ENCODE measurements around the gene ERLEC1. TPM values are rescaled to one million over a fixed set of nuclear protein-coding genes. Genes with fewer than 3 reads are reported as not detected.
A peak's percentile ranks its signal among the peaks of the same experiment; 100 is the strongest.

The ERLEC1 gene
- total RNA-seq, 6 experiments from 2014 or later, result 18.0 to 40.0 (median 22.1) TPM

DNA sequence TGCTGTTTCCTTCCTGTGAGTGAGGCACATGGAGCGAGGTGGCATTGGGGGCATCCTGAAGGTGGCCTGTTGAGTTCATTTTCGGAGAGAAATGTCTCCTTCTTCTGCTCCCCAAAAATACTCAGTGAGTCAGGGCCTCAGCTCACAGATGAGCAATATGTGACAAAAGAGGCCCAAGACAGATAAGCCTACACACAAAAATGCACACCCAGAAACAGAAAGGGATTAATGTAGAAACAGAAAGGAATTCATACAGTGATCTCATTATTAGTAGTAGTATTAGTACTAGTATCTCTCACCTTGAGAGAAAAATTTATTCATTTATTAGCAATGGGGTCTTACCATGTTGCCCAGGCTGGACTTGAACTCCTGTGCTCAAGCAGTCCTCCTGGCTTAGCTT, 67.8 kb downstream of the ERLEC1 start:
- Histone ChIP-seq H3K4me3 (no peak overlapping the region), H3K27me3 (no peaks in the 10 kb centered on the region), H3K4me1 (peaks cover 0 to 20% (median 3%) of the 10 kb centered on the region in 4 donors), H3K27ac (no peak overlapping the region), H3K9me3 (no peaks in the 10 kb centered on the region), H3K36me3 (no peaks in the 10 kb centered on the region)
- intact Hi-C loops (cut with DNase I), result no loop called here
- DNase-seq (no peak), ATAC-seq (no peak)
- TF ChIP-seq POLR2A (IDR thresholded peaks at IDR 0.05), result no peak
- TF ChIP-seq, protein P1, sequence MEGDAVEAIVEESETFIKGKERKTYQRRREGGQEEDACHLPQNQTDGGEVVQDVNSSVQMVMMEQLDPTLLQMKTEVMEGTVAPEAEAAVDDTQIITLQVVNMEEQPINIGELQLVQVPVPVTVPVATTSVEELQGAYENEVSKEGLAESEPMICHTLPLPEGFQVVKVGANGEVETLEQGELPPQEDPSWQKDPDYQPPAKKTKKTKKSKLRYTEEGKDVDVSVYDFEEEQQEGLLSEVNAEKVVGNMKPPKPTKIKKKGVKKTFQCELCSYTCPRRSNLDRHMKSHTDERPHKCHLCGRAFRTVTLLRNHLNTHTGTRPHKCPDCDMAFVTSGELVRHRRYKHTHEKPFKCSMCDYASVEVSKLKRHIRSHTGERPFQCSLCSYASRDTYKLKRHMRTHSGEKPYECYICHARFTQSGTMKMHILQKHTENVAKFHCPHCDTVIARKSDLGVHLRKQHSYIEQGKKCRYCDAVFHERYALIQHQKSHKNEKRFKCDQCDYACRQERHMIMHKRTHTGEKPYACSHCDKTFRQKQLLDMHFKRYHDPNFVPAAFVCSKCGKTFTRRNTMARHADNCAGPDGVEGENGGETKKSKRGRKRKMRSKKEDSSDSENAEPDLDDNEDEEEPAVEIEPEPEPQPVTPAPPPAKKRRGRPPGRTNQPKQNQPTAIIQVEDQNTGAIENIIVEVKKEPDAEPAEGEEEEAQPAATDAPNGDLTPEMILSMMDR (IDR thresholded peaks at IDR 0.05), result no peak
- no CpG with 5 or more reads among the region's 2 CpGs for WGBS (ENCODE audit: insufficient coverage, low coverage, low lambda C conversion rate, missing lambda C conversion rate)

DNA sequence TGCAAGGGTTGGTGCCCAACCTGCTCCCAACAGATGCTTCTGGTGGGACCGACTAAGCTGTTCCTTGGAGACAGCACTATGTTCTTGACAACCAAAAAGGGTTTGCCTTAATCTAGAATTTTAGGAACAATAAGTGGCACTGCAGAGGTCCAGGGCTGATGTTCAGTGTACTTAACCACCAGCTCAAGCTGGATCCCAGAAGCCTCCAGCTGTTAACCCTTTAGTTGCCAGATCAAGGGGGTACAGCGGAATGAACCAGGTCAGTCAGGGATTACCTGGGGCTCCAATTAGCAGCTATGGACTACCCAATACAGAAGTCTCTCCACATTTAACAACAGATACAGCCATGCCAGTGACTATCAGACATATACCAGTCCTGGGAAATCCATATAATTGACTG, 69.4 kb downstream of the ERLEC1 start:
- intact Hi-C loops (cut with DNase I), result no loop called here
- Histone ChIP-seq H3K36me3 (no peaks in the 10 kb centered on the region), H3K9me3 (no peaks in the 10 kb centered on the region), H3K27me3 (no peaks in the 10 kb centered on the region), H3K4me3 (no peak overlapping the region), H3K4me1 (peaks cover 0 to 12% (median 2%) of the 10 kb centered on the region in 4 donors), H3K27ac (no peak overlapping the region)
- ATAC-seq (no peak), DNase-seq (no peak)
- 85% methylated on average over 2 of the region's 2 CpGs for WGBS (ENCODE audit: insufficient coverage, low coverage, low lambda C conversion rate, missing lambda C conversion rate)
- TF ChIP-seq POLR2A (IDR thresholded peaks at IDR 0.05), result no peak
- TF ChIP-seq, protein P1 (IDR thresholded peaks at IDR 0.05), result no peak

GRCh38 chr2:53859206-53860181, 72.7 kb downstream of the ERLEC1 start, which contains the start of gene GPR75:
TSS of gene GPR75 (minus strand) at chr2:53859967. CDS start at chr2:53854756, 5,211 bp downstream.
- Histone ChIP-seq H3K36me3 (no peaks in the 10 kb centered on the region), H3K4me1 (peaks cover 0 to 26% (median 0%) of the 10 kb centered on the region in 4 donors), H3K9me3 (no peaks in the 10 kb centered on the region), H3K27me3 (no peaks in the 10 kb centered on the region), H3K4me3 (peak within 1 kb of the TSS; percentile 46 to 82 (median 67)), H3K27ac (peak within 1 kb of the TSS in 2 of 3 donors; percentile 32 to 52)
- intact Hi-C loops (cut with DNase I), result no loop called here
- DNase-seq, result peak; percentile 70 to 81 (median 72)
- ATAC-seq, result peak; percentile 89 to 96 (median 92)
- TF ChIP-seq POLR2A (IDR thresholded peaks at IDR 0.05), result no peak
- TF ChIP-seq, protein P1 (IDR thresholded peaks at IDR 0.05), result peak in 1 of 4 donors; percentile 9
- 47% methylated on average over 17 of the region's 72 CpGs for WGBS (ENCODE audit: insufficient coverage, low coverage, low lambda C conversion rate, missing lambda C conversion rate)

- no peaks in the 10 kb centered on the region for H3K9me3 ChIP-seq
- no peak overlapping the region for H3K4me3 ChIP-seq
- DNase-seq (no peak), ATAC-seq (no peak)
- H3K36me3 ChIP-seq, result peaks cover 0 to 17% (median 6%) of the 10 kb centered on the region in 4 donors
- intact Hi-C loops (cut with DNase I), result no loop called here
- no peak for TF ChIP-seq POLR2A (IDR thresholded peaks at IDR 0.05)
- TF ChIP-seq, protein P1 (IDR thresholded peaks at IDR 0.05), result no peak
- H3K27me3 ChIP-seq, result no peaks in the 10 kb centered on the region
- H3K4me1 ChIP-seq, result peaks cover 0 to 28% (median 0%) of the 10 kb centered on the region in 4 donors
- WGBS (ENCODE audit: insufficient coverage, low coverage, low lambda C conversion rate, missing lambda C conversion rate), result 93% methylated on average over 5 of the region's 5 CpGs
- no peak overlapping the region for H3K27ac ChIP-seq
Observed at GRCh38 chr2:53861824-53862223, 75.0 kb downstream of the ERLEC1 start.

Measured in right lobe of liver (tissue), 6 donors.